ENCODE results near the gene FNDC3B.

DNA sequence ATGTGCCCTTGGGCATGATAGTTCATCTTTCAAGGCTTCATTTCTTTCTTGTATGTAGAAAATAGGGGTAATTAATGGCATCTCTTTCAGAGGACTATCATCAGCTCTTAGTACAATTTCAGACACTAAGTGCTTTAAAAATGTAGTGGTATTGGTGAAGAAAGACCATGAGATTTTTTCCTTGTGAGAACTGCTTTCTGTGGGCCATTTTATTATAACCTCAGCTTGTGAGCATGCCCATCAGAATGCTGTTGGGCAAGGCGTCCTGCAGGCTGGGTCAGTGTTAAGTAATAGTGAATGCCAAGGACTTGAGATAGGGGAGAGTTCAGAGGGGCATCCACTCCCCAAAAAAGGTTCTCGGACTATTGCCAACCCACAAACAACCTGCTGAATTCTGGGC is 221.0 kb downstream of the FNDC3B start:
- no peak for TF ChIP-seq POLR2A (IDR thresholded peaks at IDR 0.05)
- TF ChIP-seq, protein P1, sequence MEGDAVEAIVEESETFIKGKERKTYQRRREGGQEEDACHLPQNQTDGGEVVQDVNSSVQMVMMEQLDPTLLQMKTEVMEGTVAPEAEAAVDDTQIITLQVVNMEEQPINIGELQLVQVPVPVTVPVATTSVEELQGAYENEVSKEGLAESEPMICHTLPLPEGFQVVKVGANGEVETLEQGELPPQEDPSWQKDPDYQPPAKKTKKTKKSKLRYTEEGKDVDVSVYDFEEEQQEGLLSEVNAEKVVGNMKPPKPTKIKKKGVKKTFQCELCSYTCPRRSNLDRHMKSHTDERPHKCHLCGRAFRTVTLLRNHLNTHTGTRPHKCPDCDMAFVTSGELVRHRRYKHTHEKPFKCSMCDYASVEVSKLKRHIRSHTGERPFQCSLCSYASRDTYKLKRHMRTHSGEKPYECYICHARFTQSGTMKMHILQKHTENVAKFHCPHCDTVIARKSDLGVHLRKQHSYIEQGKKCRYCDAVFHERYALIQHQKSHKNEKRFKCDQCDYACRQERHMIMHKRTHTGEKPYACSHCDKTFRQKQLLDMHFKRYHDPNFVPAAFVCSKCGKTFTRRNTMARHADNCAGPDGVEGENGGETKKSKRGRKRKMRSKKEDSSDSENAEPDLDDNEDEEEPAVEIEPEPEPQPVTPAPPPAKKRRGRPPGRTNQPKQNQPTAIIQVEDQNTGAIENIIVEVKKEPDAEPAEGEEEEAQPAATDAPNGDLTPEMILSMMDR (IDR thresholded peaks at IDR 0.05 in 8 of 11, conservative IDR thresholded peaks at IDR 0.05 in 3 of 11), result no peak
- no peak for TF ChIP-seq POLR2AphosphoS5 (IDR thresholded peaks at IDR 0.05)
